Measurements from ENCODE around the gene SSX7. TPM values are rescaled to one million over a fixed set of nuclear protein-coding genes. Genes with fewer than 3 reads are reported as not detected.
"Not testable (repeated sequence)": the region's sequence is repeated elsewhere in the genome, so short reads cannot be mapped to it uniquely, and the experiment has no call there.

The SSX7 gene
- total and polyA plus RNA-seq, 2 of the 4 experiments (the other 2 are of a cell fraction), result not detected

- DNase-seq; H2BK15ac ChIP-seq (ENCODE audit: low read depth, low read length); H3K4me2 ChIP-seq (ENCODE audit: low read depth, low read length); H4K5ac ChIP-seq (ENCODE audit: low read depth, low read length); H4K8ac ChIP-seq (ENCODE audit: low read depth in 2 of 2, low read length in 2 of 2); H3K14ac ChIP-seq (replicated peaks; ENCODE audit: low read depth, low read length); H3K56ac ChIP-seq (ENCODE audit: extremely low read depth, insufficient read depth, low read length); BruUV-seq (replicated peaks); H3K23ac ChIP-seq (ENCODE audit: low read depth, low read length); CTCF ChIA-PET; H3K4me1 ChIP-seq (ENCODE audit: control insufficient read depth, insufficient read depth, low read length); H3K4ac ChIP-seq (ENCODE audit: low read depth, low read length); H3K9me3 ChIP-seq (ENCODE audit: control insufficient read depth, insufficient read depth, low read length); ATAC-seq (ENCODE audit: low read depth); H3K9ac ChIP-seq (ENCODE audit: low read depth, low read length); H3K27me3 ChIP-seq (ENCODE audit: control insufficient read depth, insufficient read depth, low read length); H3K79me1 ChIP-seq (ENCODE audit: low read depth in 1 of 2, low read length in 2 of 2); H2BK20ac ChIP-seq (ENCODE audit: low read depth, low read length); in situ Hi-C loops (cut with MboI; ENCODE audit: low sequenced_read_pairs); intact Hi-C loops (cut with micrococcal nuclease); H2AFZ ChIP-seq (replicated peaks; ENCODE audit: low read length, poor library complexity); H3K18ac ChIP-seq (ENCODE audit: low read depth, low read length); H2AK5ac ChIP-seq (ENCODE audit: low read depth, low read length); H3K4me3 ChIP-seq (ENCODE audit: insufficient read depth, low read depth, low read length); POLR2A ChIA-PET (ENCODE audit: unreplicated experiment); H3K9me1 ChIP-seq (ENCODE audit: insufficient read depth, low read length); H4K91ac ChIP-seq (ENCODE audit: insufficient read depth, low read depth, low read length); H2BK120ac ChIP-seq (ENCODE audit: low read depth, low read length); H4K20me1 ChIP-seq (ENCODE audit: insufficient read depth, low read length); dilution Hi-C loops (cut with HindIII; ENCODE audit: low sequenced_read_pairs, unreplicated experiment); H3K27ac ChIP-seq (ENCODE audit: insufficient read depth, low read length); H3K36me3 ChIP-seq (ENCODE audit: control insufficient read depth, insufficient read depth, low read length); H2AK9ac ChIP-seq (replicated peaks; ENCODE audit: low read depth, low read length, poor library complexity); H2BK5ac ChIP-seq (ENCODE audit: low read depth, low read length, poor library complexity, severe bottlenecking): not testable (repeated sequence)
- no CpG with 5 or more reads among the region's 2 CpGs for WGBS, 2 experiments (ENCODE audit: extremely low coverage in 2 of 2, insufficient read length in 1 of 2)
Measured at GRCh38 chrX:52662218-52662617, 7.5 kb upstream of the SSX7 start.

GRCh38 chrX:52655475-52655874 is 775 bp upstream of the SSX7 start:
- H4K91ac ChIP-seq (ENCODE audit: insufficient read depth, low read depth, low read length); H3K18ac ChIP-seq (ENCODE audit: low read depth, low read length); H2AK5ac ChIP-seq (ENCODE audit: low read depth, low read length); H3K4me2 ChIP-seq (ENCODE audit: low read depth, low read length); H3K4ac ChIP-seq (ENCODE audit: low read depth, low read length); CTCF ChIA-PET; dilution Hi-C loops (cut with HindIII; ENCODE audit: low sequenced_read_pairs, unreplicated experiment); H3K79me1 ChIP-seq (ENCODE audit: low read depth in 1 of 2, low read length in 2 of 2); H2BK120ac ChIP-seq (ENCODE audit: low read depth, low read length); H2BK15ac ChIP-seq (ENCODE audit: low read depth, low read length); H2AFZ ChIP-seq (replicated peaks; ENCODE audit: low read length, poor library complexity); H3K14ac ChIP-seq (replicated peaks; ENCODE audit: low read depth, low read length); intact Hi-C loops (cut with micrococcal nuclease); H3K36me3 ChIP-seq (ENCODE audit: control insufficient read depth, insufficient read depth, low read length); H3K4me1 ChIP-seq (ENCODE audit: control insufficient read depth, insufficient read depth, low read length); H3K27ac ChIP-seq (ENCODE audit: insufficient read depth, low read length); H3K27me3 ChIP-seq (ENCODE audit: control insufficient read depth, insufficient read depth, low read length); H3K9ac ChIP-seq (ENCODE audit: low read depth, low read length); H4K5ac ChIP-seq (ENCODE audit: low read depth, low read length); H4K20me1 ChIP-seq (ENCODE audit: insufficient read depth, low read length); H3K56ac ChIP-seq (ENCODE audit: extremely low read depth, insufficient read depth, low read length); in situ Hi-C loops (cut with MboI; ENCODE audit: low sequenced_read_pairs); H2BK20ac ChIP-seq (ENCODE audit: low read depth, low read length); H4K8ac ChIP-seq (ENCODE audit: low read depth in 2 of 2, low read length in 2 of 2); H3K9me1 ChIP-seq (ENCODE audit: insufficient read depth, low read length); DNase-seq; H3K9me3 ChIP-seq (ENCODE audit: control insufficient read depth, insufficient read depth, low read length); H3K23ac ChIP-seq (ENCODE audit: low read depth, low read length); H2AK9ac ChIP-seq (replicated peaks; ENCODE audit: low read depth, low read length, poor library complexity); BruUV-seq (replicated peaks); H3K4me3 ChIP-seq (ENCODE audit: insufficient read depth, low read depth, low read length); H2BK5ac ChIP-seq (ENCODE audit: low read depth, low read length, poor library complexity, severe bottlenecking); POLR2A ChIA-PET (ENCODE audit: unreplicated experiment); ATAC-seq (ENCODE audit: low read depth): not testable (repeated sequence)
- WGBS, 2 experiments (ENCODE audit: extremely low coverage in 2 of 2, insufficient read length in 1 of 2), result no CpG with 5 or more reads among the region's 8 CpGs

All from IMR-90 (cell line).